ENCODE results near the gene PRKN. TPM values are rescaled to one million over a fixed set of nuclear protein-coding genes. Genes with fewer than 3 reads are reported as not detected.

Gene PRKN
- total and polyA plus RNA-seq, 2 donors (not counting 1 experiment from before 2014, with no cell fraction given), result 0.43 to 4.6 TPM

GRCh38 chr6:161453558-161453957 is 1274.0 kb downstream of the PRKN start:
- H4K20me1 ChIP-seq (ENCODE audit: control insufficient read depth, extremely low read depth, insufficient read depth, low read length), result no peaks in the 10 kb centered on the region
- H3K9me3 ChIP-seq (ENCODE audit: control insufficient read depth, insufficient read depth, low read depth, low read length), result no peaks in the 10 kb centered on the region
- no peak overlapping the region for H3K4me2 ChIP-seq (ENCODE audit: extremely low read depth, insufficient read depth, low read length)
- no peak overlapping the region for H3K27ac ChIP-seq (ENCODE audit: insufficient read depth, low read length)
- TF ChIP-seq CTCF (conservative IDR thresholded peaks at IDR 0.05 in 1 of 2, IDR thresholded peaks at IDR 0.05 in 1 of 2; ENCODE audit: low read depth in 1 of 2, low read length in 2 of 2), result no peak
- no peak for TF ChIP-seq EZH2 (IDR thresholded peaks at IDR 0.05; ENCODE audit: low read length, missing control alignments)
- no peaks in the 10 kb centered on the region for H3K36me3 ChIP-seq (ENCODE audit: control insufficient read depth, insufficient read depth, low read length)
- H3K4me3 ChIP-seq (replicated peaks in 1 of 4; ENCODE audit: control extremely low read depth in 1 of 4, insufficient read depth in 1 of 4, low read depth in 3 of 4, low read length in 4 of 4), result no peak overlapping the region
- no peak overlapping the region for H3K9ac ChIP-seq (ENCODE audit: insufficient read depth, low read length)
- H3K27me3 ChIP-seq (ENCODE audit: control insufficient read depth, insufficient read depth, low read length), result no peaks in the 10 kb centered on the region
- no peak for DNase-seq (ENCODE audit: low read depth in 2 of 2)
- H2AFZ ChIP-seq (ENCODE audit: low read length), result no peak overlapping the region
- no peaks in the 10 kb centered on the region for H3K4me1 ChIP-seq (ENCODE audit: control insufficient read depth, extremely low read depth, insufficient read depth, low read length)
- H3K79me2 ChIP-seq (ENCODE audit: control insufficient read depth, insufficient read depth, low read length), result no peaks in the 10 kb centered on the region

GRCh38 chr6:161452241-161452640 is 1275.3 kb downstream of the PRKN start:
- H3K79me2 ChIP-seq (ENCODE audit: control insufficient read depth, insufficient read depth, low read length), result no peaks in the 10 kb centered on the region
- no peaks in the 10 kb centered on the region for H3K36me3 ChIP-seq (ENCODE audit: control insufficient read depth, insufficient read depth, low read length)
- no peak overlapping the region for H3K4me2 ChIP-seq (ENCODE audit: extremely low read depth, insufficient read depth, low read length)
- no peak overlapping the region for H3K4me3 ChIP-seq (replicated peaks in 1 of 4; ENCODE audit: control extremely low read depth in 1 of 4, insufficient read depth in 1 of 4, low read depth in 3 of 4, low read length in 4 of 4)
- no peaks in the 10 kb centered on the region for H4K20me1 ChIP-seq (ENCODE audit: control insufficient read depth, extremely low read depth, insufficient read depth, low read length)
- H3K9me3 ChIP-seq (ENCODE audit: control insufficient read depth, insufficient read depth, low read depth, low read length), result no peaks in the 10 kb centered on the region
- no peaks in the 10 kb centered on the region for H3K27me3 ChIP-seq (ENCODE audit: control insufficient read depth, insufficient read depth, low read length)
- no peak for DNase-seq (ENCODE audit: low read depth in 2 of 2)
- no peak overlapping the region for H3K27ac ChIP-seq (ENCODE audit: insufficient read depth, low read length)
- no peak overlapping the region for H3K9ac ChIP-seq (ENCODE audit: insufficient read depth, low read length)
- H2AFZ ChIP-seq (ENCODE audit: low read length), result no peak overlapping the region
- H3K4me1 ChIP-seq (ENCODE audit: control insufficient read depth, extremely low read depth, insufficient read depth, low read length), result no peaks in the 10 kb centered on the region
- TF ChIP-seq CTCF (conservative IDR thresholded peaks at IDR 0.05 in 1 of 2, IDR thresholded peaks at IDR 0.05 in 1 of 2; ENCODE audit: low read depth in 1 of 2, low read length in 2 of 2) (no peak), EZH2 (IDR thresholded peaks at IDR 0.05; ENCODE audit: low read length, missing control alignments) (no peak)

GRCh38 chr6:161449521-161449920 is 1278.0 kb downstream of the PRKN start:
- H2AFZ ChIP-seq (ENCODE audit: low read length), result no peak overlapping the region
- no peak overlapping the region for H3K4me2 ChIP-seq (ENCODE audit: extremely low read depth, insufficient read depth, low read length)
- no peaks in the 10 kb centered on the region for H3K36me3 ChIP-seq (ENCODE audit: control insufficient read depth, insufficient read depth, low read length)
- H3K27ac ChIP-seq (ENCODE audit: insufficient read depth, low read length), result no peak overlapping the region
- H4K20me1 ChIP-seq (ENCODE audit: control insufficient read depth, extremely low read depth, insufficient read depth, low read length), result no peaks in the 10 kb centered on the region
- H3K27me3 ChIP-seq (ENCODE audit: control insufficient read depth, insufficient read depth, low read length), result no peaks in the 10 kb centered on the region
- peak in 1 of 2 donors; percentile 32 for DNase-seq (ENCODE audit: low read depth in 2 of 2)
- no peaks in the 10 kb centered on the region for H3K79me2 ChIP-seq (ENCODE audit: control insufficient read depth, insufficient read depth, low read length)
- TF ChIP-seq EZH2 (IDR thresholded peaks at IDR 0.05; ENCODE audit: low read length, missing control alignments), result no peak
- TF ChIP-seq CTCF (conservative IDR thresholded peaks at IDR 0.05 in 1 of 2, IDR thresholded peaks at IDR 0.05 in 1 of 2; ENCODE audit: low read depth in 1 of 2, low read length in 2 of 2), result no peak
- no peaks in the 10 kb centered on the region for H3K4me1 ChIP-seq (ENCODE audit: control insufficient read depth, extremely low read depth, insufficient read depth, low read length)
- H3K9me3 ChIP-seq (ENCODE audit: control insufficient read depth, insufficient read depth, low read depth, low read length), result no peaks in the 10 kb centered on the region
- H3K9ac ChIP-seq (ENCODE audit: insufficient read depth, low read length), result no peak overlapping the region
- no peak overlapping the region for H3K4me3 ChIP-seq (replicated peaks in 1 of 4; ENCODE audit: control extremely low read depth in 1 of 4, insufficient read depth in 1 of 4, low read depth in 3 of 4, low read length in 4 of 4)

Data from fibroblast of lung (primary cell).